HG03103 (cell line): ENCODE measurements around the gene FAAH.

ENCODE experiments used
- ATAC-seq: cut with Tn5 transposase; IDR thresholded peaks from one replicate; pipeline ENCODE4 v1.9.1; 2021; ENCODE audit warnings: low read depth; ENCODE audit not compliant: unreplicated experiment

FAAH gene

DNA sequence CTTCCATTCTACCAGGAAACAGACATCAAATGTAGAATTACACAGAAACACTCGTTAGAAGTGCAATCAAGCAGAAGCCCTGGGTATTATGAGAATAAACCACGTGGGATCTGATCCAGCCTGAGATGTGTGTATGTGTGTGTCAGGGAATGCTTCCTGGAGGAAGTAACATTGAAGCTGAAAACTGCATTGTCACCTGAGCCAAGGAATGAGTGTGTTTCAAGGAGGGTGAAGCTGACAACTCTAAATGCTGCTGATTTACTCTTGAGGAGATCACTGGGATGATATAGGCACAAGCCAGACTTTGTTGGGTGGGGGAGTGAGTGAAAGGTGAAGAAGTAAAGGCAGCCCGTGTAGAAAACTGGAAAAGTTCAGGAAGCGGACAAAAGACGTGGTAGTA, 27.6 kb downstream of the FAAH start:
- ATAC-seq, result no peak

DNA sequence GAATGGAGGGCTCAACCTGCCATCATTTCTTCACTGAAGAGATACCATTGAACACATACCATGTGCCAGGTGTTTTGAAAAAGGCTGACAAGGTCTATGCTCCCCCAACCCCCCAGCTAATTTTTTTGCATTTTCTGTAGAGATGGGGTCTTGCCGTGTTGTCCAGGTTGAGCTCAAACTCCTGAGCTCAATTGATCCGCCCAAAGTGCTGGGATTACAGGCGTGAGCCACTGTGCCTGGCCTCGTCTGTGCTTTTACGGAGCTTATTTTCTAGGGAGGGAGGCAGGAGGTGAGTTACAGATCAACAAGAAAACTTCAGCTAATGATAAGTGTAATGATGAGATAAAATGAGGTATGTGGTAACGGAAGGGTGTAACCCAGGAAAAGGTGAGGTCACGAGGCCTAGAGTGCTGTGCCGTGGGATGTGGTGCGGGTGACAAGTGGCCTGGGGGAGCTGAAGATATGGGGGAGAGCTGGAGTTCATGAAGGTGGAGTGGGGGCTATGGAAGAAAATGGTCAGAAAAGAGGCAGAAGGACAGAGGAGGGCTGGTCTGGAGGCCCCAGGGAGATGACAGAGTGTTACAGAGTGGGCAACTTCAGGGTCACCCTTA, 28.2 kb downstream of the FAAH start:
- no peak for ATAC-seq

DNA sequence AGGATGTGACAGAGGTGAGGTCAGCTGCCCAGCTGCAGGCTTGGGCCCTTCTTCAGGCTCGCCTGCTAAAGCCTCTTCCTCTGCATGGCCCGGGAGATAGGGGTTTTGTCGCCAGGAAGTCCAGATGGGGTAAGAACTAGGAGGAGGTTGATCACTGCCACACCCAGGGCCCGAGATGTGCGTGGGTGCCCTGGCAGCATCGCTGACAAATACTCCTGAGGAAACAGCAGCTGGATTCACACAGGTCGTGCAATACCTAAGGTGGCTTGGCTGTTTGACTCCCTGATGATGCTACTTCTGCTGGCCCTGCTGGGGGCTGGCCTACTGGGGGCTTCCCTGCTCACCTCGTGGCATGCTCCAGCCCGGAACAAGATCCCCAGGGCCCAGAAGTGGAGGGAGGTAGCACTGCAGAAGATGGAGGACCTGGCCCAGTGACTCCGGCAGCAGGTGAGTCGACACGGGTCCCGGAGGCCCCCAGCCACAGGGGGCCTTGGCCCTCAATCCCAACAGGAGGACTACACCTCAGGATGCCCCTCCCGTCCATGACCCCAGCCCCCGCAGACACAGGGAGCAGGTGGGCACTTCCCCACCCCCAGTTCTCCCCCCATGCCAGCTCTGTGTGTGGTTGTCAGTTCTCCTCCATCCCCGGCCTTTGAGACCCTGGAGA, 29.6 kb downstream of the FAAH start:
- no peak for ATAC-seq

- no peak for ATAC-seq
Observed at GRCh38 chr1:46424730-46425129, 30.6 kb downstream of the FAAH start.

GRCh38 chr1:46425726-46426125, 31.6 kb downstream of the FAAH start:
- no peak for ATAC-seq

- no peak for ATAC-seq
Observed at GRCh38 chr1:46427541-46427940, 33.4 kb downstream of the FAAH start.

DNA sequence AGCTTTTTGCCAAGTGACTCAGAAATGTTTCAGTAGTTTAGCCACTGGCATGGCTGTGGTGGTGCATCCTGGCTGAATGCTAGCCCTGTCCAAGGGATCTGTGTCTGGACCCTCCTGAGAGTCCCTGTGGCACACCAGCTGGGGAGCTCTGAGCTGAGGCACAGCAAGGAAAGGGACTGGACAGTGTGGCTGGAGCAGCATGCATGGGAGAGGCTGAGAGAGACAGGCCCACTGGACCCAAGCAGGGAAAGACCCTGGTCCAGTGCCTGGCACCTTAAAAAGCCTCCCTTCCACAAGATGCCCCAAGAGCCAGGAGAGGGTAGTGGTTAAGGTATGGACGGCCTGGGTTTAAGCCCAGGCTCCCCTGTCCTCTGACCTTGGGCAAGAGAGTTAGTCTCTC, 35.3 kb downstream of the FAAH start:
- no peak for ATAC-seq

GRCh38 chr1:46431695-46432094, 37.6 kb downstream of the FAAH start:
- no peak for ATAC-seq

- no peak for ATAC-seq
Observed at GRCh38 chr1:46432781-46433327, 38.7 kb downstream of the FAAH start.

GRCh38 chr1:46434358-46434757, 40.2 kb downstream of the FAAH start:
- ATAC-seq, result no peak

- no peak for ATAC-seq
Observed at GRCh38 chr1:46436844-46437243, 42.7 kb downstream of the FAAH start.

GRCh38 chr1:46437723-46438122, 43.6 kb downstream of the FAAH start:
- ATAC-seq, result no peak

DNA sequence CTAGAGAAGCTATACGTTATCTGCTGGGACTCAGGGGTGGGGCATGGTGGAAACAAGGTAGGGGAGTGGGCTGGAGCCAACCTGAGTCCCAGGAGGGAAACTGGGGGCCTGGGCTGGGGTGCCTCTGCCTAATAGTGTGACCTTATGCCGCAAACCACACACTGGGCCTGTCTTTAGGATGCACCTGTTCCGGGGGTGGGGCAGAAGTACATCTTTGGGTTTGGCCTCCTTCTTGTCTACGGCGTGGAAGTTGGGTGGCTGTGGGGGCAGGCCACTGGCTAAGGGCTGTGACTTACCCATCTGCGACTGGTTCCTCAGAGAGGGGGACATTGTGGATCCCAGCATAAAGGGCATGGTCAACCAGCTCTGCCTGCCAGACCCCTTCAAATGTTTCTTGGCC, 44.2 kb downstream of the FAAH start:
- ATAC-seq, result no peak

DNA sequence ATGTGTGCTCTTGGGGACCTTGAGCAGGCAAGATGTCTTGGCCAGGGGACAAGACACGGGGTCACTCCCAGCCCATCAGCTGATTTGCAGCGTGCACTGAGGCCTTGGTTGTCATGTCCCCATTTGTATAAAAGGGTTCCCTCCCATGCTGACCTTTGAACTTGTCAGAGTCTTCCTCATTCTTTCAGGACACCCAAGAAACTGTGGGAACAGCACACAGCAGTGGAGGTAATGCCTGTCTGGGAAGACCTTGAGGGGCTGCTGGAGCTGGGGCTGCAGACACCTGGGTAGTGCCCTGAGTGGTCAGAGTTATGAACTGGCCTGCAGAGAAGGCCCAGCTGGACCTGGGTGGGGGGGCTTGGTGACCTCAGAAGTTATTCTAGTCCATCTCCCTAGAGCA, 46.4 kb downstream of the FAAH start:
- ATAC-seq, result no peak

DNA sequence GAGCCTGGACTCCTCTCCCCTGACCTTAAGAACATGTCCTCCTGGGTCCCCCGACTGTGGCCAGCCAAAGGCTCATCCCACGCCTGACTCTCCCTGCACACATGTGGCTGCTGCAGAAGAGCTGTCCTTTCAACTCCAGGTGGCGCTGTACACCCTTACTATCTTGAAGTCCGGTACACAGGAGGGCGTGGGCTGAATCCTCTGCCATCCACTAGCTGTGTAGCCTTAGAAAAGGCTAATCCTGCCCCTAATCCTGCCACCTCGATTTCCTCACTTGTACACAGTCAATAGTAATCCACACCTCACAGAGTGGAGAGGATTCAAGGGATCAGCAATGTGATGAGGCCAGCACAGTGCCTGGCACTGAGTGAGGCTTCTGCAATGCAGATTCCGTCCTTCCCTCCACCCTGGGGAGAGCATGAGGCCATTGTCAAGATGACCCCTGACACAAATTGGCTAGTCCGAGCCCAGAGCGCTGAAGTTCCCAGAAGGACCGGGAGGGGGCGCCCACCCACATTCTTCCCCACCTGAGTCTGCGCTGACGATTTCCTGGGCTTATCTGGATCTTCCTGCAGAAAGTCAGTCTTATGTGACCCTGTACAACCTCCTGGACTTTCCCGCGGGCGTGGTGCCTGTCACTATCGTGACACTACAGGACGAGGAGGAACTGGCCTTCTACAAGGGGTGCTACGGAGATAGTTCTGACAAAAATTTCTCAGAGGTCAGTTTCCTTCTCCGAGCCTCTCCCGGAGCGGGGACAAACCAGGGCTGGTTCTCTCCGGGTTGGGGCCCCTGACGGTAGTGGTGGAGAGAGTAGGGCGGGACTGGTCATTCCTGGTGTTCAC, 48.4 kb downstream of the FAAH start:
- ATAC-seq, result peak; percentile 53

DNA sequence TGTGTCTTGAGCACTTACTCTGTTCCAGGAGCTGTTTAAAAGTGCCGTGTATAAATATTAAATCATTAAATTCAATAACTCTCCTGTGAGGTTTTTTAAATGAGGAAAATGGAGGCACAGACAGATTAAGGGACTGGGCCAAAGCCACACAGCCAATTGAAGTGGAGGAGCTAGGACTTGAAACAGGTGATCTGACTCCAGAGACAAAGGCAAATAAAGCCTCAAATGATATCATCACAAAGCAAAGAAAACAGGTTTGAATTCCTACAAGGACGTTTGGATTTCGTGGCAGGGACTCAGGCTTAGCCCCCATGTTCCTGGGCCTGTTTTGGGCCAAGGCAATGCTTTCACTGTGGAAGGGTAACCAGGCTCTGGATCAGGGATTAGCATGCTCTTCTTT, 50.3 kb downstream of the FAAH start:
- no peak for ATAC-seq

DNA sequence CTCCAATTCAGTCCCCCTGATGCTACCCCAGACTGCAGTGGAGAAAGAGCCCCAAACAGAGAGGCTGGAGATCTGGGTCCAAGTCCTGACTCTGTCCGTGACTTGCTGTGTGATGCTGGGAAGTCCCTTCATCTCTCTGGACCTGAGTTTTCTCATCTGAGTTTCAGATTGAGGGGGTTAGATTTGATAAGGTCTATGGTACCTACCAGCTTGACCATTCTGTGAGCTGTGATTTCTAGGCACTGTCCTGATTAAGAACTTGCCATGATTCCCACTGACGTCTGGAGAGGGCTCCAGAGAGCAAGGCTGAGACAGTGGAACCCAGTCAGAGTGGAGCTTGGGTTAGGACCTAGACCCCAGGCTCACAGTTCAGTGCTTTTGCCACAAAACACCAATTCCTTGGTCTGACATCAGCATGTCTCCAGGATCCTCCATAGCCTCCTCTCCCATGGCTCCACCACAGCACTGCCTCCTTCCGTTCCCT, 51.7 kb downstream of the FAAH start:
- no peak for ATAC-seq

- ATAC-seq, result no peak
Observed at GRCh38 chr1:46446646-46447498, 52.8 kb downstream of the FAAH start.

GRCh38 chr1:46447499-46448108, 53.5 kb downstream of the FAAH start:
- ATAC-seq, result no peak
